Measurements from ENCODE around the gene NUPR2.
"Not testable (repeated sequence)": the region's sequence is repeated elsewhere in the genome, so short reads cannot be mapped to it uniquely, and the experiment has no call there.

NUPR2 gene

DNA sequence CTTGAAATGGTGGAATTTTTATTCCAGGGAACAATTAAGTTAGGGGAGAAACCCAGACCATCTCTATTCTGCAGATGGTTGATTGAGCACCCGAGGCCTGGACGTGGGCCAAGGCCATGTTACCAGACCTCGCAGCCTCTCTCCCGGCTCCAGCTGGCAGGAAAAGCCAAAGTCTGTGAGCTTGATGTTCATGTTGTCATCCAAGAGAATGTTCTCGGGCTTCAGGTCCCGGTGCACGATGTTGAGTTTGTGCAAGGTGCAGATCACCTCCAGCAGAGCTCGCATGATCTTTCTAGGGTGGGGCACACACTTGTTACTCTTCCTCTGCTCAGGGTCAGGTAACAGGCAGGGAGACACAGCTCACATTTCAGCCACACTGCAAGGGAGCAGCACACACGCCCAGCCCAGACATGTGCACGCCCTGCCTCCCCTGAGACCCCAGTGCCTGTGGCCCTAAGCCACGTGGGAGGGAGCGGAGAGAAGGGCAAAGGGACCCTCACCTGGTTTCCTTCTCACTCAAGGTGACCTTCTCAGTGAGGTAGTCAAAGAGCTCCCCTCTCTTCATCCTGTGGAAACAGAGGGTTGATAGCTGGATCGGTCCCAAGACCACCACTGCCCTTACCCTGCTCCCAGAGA, 32.9 kb downstream of the NUPR2 start:
- no peak for DNase-seq

DNA sequence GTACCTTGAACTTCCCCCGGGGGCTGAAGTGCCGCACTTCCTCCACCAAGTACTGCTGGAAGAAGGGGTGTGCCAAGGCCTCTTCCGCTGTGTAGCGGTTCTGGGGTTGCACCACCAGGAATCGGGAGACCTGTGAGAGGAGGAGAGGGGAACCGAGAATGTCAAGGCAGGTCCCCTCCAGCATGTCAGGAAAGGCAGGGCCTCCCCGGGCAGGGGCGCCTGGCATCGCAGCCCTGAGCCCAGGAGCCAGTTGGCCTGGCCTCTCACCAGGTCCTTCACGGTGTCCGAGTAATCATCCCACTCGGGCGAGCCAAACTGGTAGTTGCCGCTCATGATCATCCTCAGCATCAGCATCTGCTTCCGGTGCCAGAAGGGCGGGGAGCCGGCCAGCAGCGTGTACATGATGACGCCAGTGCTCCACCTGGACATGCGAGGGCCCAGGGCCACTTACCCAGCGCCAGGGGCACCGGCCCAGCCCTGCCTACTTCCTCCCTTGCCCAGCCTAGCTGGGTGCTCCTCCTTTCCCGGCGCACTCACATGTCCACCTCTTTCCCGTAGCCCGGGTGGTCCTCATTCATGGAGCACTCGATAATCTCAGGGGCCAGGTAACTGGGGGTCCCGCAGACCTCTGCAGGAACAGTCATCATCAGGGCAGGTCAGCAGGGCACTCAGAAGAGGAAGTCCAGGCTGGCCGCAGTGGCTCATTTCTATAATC, 34.4 kb downstream of the NUPR2 start:
- DNase-seq: no peak

- DNase-seq: not testable (repeated sequence)
Observed at GRCh38 chr7:56080726-56081435, 35.3 kb downstream of the NUPR2 start.

DNA sequence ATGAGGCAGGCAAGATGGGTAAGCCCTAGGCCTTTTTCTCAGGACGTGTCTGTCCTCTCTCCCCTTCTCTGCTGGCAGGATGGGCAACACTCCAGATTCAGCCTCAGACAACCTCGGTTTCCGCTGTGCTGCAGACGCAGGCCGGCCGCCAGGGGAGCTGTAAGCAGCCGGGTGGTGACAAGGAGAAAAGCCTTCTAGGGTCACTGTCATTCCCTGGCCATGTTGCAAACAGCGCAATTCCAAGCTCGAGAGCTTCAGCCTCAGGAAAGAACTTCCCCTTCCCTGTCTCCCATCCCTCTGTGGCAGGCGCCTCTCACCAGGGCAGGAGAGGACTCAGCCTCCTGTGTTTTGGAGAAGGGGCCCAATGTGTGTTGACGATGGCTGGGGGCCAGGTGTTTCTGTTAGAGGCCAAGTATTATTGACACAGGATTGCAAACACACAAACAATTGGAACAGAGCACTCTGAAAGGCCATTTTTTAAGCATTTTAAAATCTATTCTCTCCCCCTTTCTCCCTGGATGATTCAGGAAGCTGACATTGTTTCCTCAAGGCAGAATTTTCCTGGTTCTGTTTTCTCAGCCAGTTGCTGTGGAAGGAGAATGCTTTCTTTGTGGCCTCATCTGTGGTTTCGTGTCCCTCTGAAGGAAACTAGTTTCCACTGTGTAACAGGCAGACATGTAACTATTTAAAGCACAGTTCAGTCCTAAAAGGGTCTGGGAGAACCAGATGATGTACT, 36.6 kb downstream of the NUPR2 start:
- DNase-seq: peak; percentile 33

GRCh38 chr7:56078196-56078595, 38.0 kb downstream of the NUPR2 start:
- DNase-seq: no peak

- DNase-seq: no peak
Observed at GRCh38 chr7:56077681-56078080, 38.5 kb downstream of the NUPR2 start.

DNA sequence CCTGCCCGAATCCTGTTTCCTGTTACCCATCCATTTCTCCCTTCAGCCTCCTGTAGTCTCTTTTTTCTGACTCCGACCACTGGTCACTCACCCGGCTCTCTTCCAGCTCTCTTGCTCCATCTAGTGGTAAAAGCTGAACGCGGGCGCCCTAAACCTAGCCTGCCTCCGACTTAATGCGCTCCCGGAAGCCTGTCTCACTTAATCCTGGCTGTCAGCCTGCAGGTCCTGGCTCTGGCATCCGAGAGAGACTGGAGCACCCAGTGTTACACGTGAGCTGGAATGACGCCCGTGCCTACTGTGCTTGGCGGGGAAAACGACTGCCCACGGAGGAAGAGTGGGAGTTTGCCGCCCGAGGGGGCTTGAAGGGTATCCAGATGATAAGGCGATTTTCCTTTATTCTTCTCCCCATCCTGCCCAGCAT, 41.8 kb downstream of the NUPR2 start:
- peak; percentile 90 for DNase-seq

DNA sequence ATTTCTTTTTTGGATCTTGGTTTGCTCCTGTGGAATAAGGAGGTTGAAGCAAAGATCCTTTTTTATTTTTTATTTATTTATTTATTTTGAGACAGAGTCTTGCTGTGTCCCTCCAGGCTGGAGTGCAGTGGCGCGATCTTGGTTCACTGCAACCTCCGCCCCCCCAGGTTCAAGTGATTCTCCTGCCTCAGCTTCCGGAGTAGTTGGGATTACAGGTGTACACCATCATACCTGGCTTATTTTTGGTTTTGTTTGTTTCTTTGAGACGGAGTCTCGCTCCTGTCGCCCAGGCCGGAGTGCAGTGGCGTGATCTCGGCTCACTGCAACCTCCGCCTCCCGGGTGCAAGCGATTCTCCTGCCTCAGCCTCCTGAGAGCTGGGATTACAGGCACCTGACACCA, 49.8 kb downstream of the NUPR2 start:
- DNase-seq: not testable (repeated sequence)

All from hematopoietic multipotent progenitor cell treated with erythropoietin and hydrocortisone succinate and interleukin-3 and kit ligand, for 6 days (in vitro differentiated cells).